NCI-H1417 treated with DMSO at 0.1 percent for 48 hours (cell line): ENCODE data around the gene FCN1.

Source experiments
- DNase-seq: peaks from one replicate; lab custom pipeline; 2025; lab: John Stamatoyannopoulos, UW

FCN1 gene

DNA sequence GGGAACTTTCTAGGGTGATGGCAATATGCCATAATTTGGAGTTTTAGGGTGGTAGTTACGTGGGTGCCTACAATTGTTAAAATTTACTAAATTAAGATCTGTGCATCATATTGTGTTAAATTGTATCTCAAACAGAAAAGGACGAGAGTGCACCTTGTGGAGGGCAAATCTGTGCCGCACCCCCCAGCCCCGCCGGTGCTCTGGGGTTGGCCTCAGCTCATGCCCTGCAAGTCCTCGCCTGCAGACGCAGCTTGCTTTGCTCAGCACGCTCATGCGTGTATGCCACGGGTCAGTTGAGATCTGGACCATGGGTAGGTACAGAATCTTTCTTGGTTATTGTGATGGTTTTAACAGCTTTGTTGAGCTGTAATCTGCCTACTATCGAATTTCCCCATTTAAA, 33.7 kb upstream of the FCN1 start:
- DNase-seq: no peak

DNA sequence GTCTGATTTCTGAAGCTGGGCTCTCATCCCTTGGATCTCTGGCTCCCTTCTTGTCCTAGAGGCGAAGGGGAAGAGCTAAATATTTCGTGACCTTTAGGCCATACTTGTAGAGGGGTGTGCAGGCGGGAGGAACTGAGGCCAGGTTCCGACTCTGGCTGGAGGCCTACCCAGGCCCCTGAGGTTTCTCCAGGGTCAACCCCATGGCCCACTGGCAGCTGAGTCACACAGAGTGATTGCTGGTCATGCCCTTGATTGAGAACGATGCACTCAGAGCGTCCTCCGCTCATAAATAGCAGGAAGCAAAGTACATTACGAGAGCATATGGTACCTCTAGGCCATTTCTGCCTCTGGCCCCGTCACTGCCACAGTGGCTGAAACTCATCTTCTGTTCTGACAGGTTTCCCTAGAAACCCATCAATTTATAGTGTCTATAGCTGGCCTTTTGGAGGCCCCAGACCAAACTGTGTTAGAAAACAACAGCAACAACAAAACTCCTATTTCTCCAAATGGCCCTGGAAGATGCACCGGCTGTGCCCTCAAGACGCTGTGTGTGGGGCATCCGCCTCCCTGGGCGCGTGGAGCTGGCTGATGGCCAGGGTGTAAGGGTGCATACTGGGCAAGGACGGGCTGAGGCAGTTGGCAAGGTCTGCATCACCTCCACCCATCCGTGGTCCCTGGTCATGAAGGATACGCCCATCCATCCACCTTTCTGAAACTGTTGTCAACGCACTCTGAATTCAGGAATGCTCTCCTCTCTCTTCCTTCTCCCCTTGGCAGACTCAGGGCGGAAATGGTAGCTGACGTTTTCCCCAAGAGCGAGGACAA, 32.9 kb upstream of the FCN1 start:
- no peak for DNase-seq

DNA sequence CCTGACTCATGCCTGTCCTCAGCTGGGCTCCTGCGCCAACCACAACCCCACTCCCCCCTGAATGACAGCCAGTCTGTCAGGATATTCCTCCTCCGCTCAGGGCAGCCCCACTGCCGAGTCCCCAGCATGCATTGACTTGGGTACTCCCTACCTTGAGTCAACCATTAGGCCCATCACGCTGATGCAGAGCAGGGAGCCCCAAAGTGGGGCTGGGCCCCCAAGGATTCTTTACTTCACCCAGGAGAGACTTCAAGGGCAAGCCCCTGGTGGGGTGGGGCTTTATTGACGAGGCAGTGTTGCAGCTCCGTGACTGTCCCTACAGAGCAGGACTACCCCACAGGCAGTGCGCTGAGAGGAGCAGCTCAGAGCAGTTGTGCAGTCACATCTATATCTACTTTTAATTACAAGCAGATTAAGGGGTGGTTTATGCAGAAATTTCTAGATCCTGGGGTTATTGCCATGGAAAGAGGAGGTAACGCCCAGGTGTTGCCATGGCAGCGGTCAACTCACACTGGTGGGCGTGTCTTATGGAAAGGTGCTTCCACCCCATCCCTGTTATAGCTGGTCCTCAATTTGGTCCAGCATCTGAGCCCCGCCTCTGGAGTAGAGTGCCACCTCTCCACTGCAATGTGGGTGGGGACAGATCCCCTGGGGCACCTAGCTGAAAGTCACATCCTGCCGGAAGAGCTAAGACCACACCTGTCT, 32.1 kb upstream of the FCN1 start:
- DNase-seq: no peak

DNA sequence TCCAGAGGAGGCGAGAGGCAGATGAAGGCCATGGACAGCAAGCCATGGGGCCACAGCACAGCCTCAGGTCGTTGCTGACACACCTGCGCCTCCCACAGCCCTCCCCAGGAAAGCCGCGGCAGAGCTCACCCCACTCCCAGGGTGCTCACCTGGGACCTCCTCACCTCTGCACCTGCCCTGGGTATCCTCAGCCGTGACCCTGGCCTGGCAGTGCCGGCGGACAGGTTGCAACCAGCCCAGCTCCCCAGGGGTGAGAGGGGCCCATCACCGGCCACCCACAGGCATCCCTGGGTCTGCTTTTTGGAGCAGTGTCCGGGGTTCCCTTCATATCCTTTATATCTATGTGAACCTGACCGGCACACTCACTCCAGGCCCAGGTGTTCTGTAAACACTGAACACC, 30.4 kb upstream of the FCN1 start:
- DNase-seq: no peak

DNA sequence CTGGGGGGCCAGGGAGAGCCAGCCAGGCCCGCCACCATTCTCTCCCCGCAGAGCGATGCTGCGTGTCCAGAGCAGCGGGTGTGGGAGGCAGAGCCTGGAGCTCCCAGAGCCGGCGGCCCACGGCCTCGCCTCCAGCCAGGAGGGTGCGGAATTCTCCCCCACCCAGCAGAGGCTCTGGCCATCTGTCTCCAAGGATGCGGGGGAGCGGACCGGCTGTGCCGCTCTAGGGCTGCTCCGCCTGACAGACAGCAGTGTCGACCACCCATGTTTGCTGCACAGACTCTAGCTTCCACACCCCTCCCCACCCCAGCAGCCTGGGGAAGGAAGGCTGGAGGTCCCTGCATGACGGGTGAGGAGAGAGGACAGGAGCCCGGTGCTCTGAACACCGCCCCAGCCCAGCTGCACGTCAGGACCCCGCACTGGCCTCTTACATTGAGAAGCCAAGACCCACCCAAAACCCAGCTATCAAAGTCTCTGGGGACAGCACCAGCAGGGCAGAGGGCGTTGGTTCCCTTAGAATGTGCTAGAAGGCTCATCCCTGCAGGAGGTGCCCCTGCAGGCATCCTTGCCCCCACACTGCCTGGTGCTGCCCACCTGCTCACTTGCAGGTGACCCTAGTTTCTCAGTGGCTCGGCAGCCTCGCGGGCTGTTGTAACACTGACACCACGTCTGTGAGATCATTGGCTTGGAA, 29.7 kb upstream of the FCN1 start:
- no peak for DNase-seq

DNA sequence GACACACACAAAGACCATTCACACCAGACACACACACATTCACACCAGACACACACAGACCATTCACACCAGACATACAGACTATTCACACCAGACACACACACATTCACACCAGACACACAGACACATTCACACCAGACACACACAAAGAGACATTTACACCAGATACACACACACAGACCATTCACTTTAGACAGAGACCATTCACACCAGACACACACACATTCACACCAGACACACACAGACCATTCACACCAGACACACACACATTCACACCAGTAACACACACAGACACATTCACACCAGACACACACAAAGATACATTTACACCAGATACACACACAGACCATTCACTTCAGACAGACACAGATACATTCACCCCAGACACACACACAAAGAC, 29.0 kb upstream of the FCN1 start:
- no peak for DNase-seq

DNA sequence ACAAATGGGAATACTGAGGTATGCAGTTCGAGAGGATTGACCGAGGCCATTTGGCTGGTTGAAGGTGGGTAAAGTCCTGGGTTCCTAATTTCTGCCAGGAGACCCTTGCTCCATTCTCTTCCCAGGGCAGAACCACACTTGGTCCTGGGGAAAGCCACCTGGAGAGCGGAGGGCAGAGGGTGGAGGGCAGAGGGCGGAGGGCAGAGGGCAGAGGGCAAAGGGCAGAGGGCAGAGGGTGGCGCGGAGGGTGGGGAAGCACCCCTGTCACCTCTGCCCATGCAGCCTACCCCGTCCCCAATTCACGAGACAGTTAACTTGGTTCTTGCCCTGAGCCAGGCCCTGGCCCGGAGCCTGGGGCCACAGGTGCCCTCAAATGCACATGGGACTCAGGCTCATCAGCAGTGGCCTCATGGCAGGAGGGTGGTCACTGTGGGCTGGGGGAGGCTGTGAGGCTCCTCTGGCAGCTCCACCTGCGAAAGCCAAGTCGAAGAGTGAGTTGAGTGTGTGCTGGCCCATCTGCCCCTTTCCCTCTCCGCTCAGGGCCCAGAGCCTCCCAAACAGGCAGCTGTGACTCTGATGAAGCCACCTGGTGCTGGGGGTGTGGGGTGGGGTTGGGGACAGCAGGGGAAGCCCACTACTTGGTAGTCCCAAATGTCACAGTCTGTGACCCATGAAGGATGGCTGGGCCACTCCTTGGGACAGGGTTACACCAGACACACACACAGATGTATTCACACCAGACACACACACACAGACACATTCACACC, 28.0 kb upstream of the FCN1 start:
- DNase-seq: no peak

DNA sequence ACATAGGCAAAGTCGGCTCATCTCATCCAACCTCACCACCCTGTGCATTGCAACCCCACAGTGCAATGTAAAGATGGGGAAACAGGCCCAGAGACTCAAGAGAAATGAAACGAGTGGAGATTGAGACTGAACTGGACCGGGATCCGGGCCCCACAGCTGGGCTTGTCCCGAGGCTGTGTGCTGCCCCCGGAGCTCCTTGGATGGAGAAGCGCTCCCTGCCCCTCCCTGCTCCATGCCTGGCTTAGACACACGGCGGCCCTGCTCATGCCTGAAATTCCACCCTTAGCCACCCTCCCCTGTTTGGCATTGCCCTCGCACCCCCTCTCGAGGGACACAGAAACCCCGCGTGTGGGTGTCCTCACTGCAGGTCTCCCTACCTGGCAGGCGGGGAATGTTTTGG, 27.2 kb upstream of the FCN1 start:
- no peak for DNase-seq

DNA sequence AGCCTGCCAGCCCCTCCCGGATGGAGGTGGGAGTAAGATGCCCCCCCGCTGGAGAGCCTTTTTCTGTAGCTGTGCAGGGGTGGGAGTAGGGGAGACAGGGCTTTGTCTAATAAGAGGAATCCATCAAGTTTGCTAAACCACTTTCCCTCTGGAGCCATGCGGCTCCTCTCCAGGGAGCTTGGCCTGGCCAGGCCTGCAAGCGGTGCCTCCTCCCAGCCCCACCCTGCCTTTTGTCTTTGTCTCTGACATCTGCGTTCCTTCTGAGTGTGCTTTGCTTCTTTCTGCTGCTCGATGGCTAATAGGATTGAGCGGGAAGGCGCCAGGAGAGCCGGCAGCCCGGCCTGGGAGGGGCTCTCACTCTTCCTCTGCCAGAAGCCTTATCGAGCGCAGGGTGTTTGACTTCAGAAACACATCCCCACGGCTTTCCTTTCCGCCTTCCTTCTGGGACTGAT, 26.7 kb upstream of the FCN1 start:
- DNase-seq: no peak

DNA sequence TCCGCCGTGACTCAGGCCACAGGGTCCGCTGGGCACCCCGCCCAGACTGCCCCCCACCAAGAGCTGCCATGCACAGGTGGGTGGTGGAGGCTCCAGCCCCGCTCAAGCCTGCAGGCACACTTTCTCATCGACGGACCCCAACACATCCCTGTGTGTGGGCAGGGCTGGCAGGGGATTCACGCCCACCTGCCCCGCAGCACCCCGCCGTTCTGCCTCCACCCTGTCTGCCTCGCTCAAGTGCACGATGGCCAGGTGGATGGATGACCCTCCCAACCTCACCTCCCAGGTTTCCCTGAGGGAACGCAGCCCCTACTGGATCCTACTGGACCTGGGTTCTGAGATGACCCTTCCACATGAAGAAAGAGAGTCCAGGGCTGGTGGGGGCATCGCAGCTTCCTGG, 26.1 kb upstream of the FCN1 start:
- DNase-seq: no peak

DNA sequence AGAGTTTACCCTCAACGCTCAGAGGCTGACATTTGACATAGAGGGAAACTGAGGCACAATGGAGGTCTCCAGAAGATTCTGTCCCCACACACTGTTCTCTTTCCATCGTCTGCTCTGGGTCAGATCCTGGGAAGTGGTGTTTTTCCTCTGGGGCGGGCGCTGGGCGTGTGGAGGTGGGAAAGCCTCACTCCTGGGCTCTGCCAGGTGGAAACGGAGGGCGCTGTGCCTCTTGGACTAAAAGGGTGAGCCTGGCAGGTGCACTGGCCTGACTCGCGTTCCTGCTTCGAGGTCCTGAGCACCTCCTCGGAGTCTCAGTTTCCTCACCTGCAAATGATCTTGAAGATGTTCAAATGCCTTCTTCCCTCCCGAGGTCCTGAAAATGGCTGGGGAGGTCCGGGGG, 25.7 kb upstream of the FCN1 start:
- no peak for DNase-seq

DNA sequence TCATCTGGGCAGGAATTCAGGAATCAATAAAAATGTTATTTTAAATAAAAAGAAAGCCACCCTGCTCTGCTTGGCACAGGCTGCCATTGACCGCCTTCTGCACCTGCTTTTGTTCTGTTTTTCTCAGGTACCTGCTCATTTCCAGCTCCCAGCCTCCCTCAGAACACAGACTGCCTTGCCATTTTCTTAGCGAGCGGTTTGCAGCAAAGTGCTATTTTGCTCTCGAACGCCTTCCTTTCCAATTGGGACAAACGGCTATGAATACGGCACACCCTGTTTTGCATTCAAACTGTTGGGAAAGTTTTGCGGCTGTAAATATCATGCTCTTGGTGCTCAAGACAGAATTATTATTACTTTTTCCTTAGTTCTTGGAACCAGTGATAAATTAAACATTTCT, 25.1 kb upstream of the FCN1 start:
- DNase-seq: no peak

DNA sequence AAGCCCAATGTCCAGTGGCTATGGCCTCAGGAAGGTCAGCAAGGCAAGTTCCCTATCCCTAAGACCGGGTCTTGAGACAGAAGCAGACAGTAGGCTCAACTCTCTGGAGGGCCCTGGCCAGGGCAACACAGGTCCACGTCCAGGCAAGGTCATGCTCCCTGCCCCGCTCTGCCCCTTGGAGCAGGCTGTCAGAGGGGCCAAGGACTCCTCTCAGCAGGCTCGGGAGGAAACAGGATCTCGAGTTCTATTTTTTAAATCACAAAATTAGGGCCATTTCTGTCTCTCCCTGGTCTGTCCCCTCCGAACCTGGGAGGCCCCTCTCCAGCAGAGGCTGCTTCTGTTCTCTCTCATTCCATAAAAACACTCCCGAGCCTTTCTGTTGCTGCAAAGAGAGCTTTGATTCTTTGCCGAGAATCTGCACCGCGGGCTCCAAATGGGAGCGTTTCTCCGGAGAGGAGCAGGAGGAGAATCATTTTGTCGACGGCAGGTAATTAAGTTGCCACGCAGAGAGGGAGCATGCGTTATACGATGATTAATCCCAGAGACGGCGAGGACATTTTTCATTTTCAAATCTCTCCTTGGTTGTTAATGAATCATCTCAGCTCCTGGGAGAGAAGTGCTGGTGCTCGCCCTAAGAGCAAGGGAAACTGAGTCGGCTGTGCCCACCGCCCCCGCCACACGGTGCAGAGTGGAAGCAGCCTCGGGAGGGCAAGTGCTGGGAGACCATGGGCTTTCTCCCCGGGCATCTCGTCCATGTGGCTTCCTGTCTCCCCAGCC, 24.5 kb upstream of the FCN1 start:
- no peak for DNase-seq

DNA sequence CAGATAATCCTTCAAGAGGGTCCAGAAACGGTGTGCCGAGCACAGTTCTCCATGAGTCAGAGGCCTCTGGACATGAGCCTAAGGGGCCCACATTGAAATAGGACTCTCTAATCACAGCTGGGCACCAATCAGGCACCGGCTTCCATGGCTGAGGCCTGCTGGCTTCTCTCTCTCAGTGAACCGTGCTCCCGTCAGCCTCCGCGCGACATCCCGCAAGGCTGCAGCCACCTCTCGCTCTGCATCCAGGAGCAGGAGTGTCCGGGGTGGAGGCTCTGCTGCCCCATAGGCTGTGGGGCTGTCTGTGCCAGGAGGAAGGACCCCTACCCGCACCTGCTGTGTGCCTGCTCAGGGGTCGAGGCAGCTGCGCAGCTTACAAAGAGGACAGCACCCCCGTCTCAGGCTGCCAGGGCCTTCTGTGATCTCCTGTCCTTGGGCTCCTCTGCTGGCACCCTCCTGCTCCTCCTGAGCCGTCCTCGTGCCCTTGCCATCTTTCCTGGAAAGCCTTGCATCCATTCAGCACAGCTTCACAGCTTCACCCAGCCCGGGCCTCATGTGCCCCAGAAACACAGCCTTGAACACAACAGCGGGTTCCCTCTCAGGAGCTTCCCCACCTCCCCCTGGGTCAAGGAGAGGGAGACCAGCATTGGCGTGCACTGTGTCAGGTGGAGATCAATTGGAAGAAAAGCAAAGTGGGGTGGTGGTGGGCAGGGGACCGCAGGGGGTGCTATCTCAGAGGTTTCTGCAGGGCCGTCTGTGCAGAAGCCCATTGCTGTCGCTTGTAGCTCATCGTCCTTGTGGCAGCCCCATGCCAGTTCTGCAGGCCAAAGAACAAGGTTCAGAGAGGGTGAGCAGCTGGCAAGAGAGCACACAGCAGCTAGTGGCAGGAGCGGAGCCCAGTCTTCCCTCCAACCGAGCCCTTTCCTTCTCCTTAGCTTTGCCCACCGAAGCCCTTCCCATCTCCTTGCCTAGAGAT, 22.8 kb upstream of the FCN1 start:
- no peak for DNase-seq

DNA sequence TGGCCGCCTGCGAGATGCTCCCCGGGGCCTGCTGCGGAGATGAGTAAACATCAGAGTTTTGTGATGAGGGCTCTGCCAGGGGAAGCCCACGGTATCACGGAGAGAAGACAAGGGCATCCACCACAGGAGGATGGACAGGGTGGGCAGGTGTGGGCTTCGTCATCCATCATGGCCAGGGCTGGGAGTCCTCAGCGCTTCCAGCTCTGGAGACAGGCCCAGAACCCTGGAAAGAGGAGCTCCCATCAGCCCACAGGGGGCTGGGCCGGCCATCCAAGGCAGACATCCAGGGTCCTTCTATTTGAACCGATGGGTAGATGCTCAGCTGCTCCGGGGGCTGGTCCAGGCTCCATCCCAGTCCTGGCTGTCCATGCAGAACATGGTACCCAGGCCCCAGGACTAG, 22.1 kb upstream of the FCN1 start:
- DNase-seq: no peak

DNA sequence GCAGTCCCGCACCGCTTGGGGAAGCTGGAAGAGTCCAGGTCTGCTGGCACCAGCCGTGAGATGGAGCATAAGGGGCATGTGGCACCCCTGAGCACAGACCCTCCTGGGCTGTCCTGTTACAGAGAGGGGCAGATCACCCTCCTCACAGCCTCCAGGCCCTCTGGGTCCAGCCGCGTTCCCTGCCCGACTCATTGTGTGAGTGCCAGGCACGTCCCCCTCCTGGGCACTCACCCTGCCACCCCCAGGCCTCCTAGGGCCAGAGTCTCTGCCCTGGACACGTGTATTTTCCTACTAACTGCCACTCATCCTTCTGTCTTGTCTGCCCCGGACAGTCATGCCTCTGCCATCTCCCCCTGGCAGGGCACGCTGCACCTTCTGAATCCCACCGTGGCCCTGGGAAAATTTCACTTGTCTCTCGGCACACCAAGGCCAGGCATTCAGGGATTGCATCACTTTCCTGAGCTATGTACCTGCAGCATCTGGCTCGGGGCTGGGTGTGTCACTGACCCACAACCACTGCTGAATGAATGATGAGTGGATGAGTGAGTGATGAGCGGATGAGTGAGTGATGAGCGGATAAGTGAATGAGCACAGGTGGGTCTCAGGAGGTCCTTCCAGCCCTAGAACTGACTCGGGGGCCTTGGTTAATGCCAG, 21.5 kb upstream of the FCN1 start:
- no peak for DNase-seq

DNA sequence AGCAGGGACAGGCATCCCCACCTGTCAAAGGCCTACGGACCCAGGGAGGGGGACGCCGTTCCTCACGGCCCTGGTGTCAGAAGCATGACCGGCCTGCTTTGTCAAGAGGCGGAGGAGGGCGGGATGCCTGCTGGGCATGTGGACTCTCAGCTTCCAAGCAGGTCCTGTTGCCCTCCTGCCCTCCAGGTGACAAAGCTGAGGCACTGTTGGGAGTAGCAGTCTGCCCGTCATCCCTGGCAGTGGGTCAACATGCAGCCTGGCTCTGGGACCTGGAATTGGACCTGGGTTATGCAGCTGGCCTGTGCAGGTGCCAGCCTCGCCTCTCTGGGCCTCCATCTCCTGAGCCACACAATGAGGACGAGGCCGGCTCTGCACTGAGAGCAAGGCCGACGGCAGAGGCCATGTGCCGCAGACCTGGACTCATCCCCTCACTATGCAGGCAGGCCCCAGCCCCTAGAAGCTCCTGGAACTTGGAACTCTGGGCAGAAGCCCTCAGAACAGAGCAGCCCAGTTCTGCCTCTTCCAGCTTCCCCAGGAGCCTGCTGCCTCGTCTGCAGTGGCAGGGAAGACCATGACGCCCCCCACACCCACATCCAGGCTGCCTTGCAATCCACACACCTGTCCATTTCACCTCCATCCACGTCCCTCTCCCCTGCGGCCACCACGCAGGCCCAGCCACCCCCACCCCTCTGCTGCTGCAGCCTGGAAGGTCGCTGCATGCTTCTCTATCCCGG, 20.8 kb upstream of the FCN1 start:
- DNase-seq: no peak

DNA sequence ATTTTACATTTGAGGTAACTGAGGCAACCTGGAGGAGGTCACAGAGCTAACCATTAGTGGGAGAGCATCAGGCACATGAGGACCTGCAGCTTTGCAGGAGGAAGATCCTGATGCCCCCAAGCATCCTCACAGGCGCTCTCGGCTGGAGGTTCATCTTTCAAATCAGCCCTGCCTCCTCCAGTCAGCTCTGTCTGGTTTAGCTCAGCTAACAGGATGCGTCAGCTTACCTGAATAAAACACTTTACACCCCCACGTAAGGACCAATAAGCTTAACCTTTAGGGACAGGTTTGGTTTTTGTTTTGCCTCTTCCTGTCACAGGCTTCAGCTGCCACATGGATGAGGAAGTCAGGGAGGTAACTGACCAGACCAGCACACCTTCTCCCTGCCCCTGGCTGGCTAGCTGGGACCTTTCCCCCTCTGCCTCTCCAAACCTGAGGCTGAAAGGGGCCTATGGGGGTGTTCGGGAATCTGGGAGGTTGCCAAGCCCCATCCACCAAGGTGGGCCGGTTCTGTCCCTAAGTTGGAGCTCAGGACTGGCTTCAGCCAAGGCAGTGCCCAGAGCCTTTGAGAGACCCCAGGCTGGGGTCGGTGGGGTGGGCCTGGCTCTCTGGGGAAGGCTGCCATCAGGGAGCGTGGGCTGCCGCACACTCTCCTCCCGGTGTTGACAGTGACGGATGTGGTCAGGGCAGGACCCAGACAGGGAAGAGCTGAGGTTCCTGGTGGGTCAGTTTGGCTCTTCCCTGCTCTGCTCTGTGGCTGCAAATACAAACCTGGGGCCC, 20.0 kb upstream of the FCN1 start:
- DNase-seq: no peak
